GM23248 (cell line): ENCODE data around the gene SPOCK2.
"Not testable (repeated sequence)": the region's sequence is repeated elsewhere in the genome, so short reads cannot be mapped to it uniquely, and the experiment has no call there.

Source experiments
- EZH2 ChIP-seq: fragments of 200-600 bp; sonication (generic); IDR thresholded peaks from 2 replicates; pipeline ENCODE4 v1.6.1; 2018; ENCODE audit warnings: antibody characterized with exemption, mild to moderate bottlenecking; ENCODE audit not compliant: insufficient read depth, poor library complexity, severe bottlenecking
- EZH2phosphoT487 ChIP-seq: fragments of 200-600 bp; sonication (generic); IDR thresholded peaks from 2 replicates; pipeline ENCODE4 v1.6.1; 2018; ENCODE audit warnings: antibody characterized with exemption, moderate library complexity, mild to moderate bottlenecking, low read depth; ENCODE audit not compliant: insufficient read depth

DNA sequence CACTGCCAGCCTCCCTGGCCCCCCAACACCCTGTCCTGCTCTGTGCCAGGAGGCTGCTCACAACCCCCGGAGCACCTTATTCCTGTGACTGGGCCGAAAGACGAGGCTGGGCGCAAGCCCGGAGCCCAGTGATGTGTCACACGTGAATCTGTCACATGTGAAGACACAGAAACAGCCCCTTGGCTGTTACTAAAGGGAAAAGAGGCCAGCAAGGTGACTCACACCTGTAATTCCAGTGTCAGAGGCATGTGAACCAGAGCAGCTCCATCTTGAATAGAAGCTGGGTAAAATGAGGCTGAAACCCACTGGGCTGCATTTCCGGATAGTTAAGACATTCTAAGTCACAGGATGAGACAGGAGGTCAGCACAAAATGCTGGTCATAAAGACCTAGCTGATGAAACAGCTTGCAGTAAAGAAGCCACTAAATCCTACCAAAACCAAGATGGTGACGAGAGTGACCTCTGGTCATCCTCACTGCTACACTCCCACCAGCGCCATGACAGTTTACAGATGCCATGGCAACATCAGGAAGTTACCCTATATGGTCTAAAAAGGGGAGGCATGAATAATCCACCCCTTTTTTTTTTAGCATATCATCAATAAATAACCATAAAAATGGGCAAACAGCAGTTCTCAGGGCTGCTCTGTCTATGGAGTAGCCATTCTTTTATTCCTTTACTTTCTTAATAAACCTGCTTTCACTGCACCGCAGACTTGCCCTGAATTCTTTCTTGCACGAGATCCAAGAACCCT lies 55.8 kb downstream of the SPOCK2 start:
- not testable (repeated sequence) for TF ChIP-seq EZH2, EZH2phosphoT487
